GM19193 (cell line): ENCODE data around the gene HYAL2.

ENCODE experiments used
- POLR2A ChIP-seq: IDR thresholded peaks from 4 replicates; pipeline ENCODE4 v1.6.1; 2011; ENCODE audit not compliant: insufficient read depth, insufficient read length; ENCODE audit errors: extremely low read depth

The HYAL2 gene

GRCh38 chr3:50322386-50323091 lies at the start of gene HYAL2:
Gene HYAL2, minus strand, starts transcription at chr3:50322745. Its CDS starts 2,256 bp downstream, at chr3:50320489.
- TF ChIP-seq POLR2A: no peak

GRCh38 chr3:50371133-50371685 lies 48.7 kb upstream of the HYAL2 start:
- TF ChIP-seq POLR2A: no peak

GRCh38 chr3:50370594-50370993 lies 48.0 kb upstream of the HYAL2 start:
- no peak for TF ChIP-seq POLR2A

- no peak for TF ChIP-seq POLR2A
These were observed 46.6 kb upstream of the HYAL2 start for GRCh38 chr3:50369012-50369670.

DNA sequence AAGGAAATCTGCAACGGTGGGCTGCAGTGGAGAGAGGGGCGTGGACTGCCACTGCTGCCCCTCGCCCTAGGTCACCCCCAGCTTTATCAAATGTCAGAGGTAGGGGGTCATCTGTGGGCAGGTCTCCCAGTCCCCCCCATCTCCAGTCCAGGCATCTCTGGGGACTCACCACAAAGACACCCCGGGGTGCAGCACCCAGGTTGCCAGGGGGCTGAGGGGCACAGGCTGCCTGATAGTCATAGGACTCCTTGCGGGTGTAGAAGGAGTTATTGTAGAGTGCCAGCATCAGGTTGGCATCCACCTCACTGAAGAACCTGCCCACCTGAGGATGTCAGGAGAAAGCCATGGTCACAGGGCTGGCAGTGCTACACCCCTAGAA lies 43.3 kb upstream of the HYAL2 start:
- TF ChIP-seq POLR2A: no peak

DNA sequence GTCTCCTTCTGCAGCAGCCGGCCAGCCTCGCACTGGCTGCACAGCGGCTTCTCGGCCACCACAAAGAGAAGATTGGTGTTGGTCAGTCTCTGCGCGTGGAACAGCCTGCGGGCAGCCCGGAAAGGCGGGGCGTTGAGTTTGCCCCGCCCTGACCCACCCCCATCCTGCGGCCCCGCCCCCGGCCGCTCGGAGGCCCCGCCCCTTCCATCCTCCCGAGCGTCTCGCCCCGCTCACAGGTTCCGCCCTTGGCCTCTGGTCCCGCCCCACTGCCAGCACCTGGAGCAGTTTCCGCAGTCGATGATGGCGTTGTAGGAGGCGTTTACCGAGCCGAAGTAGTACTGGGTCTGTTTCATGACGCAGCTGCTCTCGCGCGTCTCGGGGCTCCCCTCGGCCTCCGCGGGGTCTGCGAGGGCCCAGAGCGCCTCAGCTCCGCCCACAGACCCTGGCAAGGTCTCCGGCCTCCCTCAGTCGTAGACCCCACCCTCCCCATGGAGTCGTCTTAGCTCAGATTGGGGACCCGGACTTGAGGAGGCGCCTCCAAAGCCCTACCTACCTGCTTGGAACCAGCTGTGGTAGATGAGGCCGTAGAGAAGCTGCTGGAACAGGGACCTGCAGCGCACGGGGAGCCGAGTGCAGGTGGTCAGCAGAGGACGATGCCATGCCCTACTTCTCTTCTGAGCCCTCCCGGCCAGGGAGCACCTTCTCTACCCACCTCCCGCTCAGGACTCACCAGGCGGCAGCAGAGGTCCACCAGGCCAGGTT lies 42.7 kb upstream of the HYAL2 start:
- TF ChIP-seq POLR2A: no peak

- TF ChIP-seq POLR2A: no peak
These were observed 42.1 kb upstream of the HYAL2 start for GRCh38 chr3:50364573-50365079.

- no peak for TF ChIP-seq POLR2A
These were observed 37.2 kb upstream of the HYAL2 start for GRCh38 chr3:50359760-50360110.

- TF ChIP-seq POLR2A: peak; percentile 63
These were observed 36.6 kb upstream of the HYAL2 start, which contains the start of gene TMEM115 for GRCh38 chr3:50358911-50359759. Gene TMEM115, minus strand, starts transcription at chr3:50359521. Its CDS starts 458 bp downstream, at chr3:50359063.

DNA sequence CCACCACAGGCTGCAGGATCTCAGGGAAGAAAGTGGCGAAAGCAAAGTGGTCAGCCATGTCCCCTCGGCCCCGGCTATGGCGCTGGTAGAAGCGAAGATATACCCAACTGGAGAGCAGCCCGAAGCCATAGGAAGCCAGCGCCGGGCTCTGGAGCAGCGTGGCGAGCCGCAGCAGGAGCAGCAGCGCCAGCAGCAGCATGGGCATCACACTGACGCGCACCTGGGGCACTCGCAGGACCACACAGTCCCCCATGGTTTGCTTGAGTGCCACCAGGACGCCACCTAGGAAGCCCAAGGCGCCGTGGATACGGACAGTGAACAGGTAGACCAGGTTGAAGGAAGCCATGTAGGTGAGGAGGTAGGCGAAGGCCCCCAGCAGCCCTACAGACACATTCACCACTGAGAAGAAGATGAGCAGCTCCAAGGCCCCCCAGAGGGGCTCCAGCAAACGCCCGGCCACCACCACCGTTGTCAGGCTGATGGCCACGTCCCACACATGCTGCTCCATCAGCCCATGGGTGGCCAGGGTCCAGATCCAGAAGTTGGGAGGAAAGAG lies 35.9 kb upstream of the HYAL2 start:
- no peak for TF ChIP-seq POLR2A

DNA sequence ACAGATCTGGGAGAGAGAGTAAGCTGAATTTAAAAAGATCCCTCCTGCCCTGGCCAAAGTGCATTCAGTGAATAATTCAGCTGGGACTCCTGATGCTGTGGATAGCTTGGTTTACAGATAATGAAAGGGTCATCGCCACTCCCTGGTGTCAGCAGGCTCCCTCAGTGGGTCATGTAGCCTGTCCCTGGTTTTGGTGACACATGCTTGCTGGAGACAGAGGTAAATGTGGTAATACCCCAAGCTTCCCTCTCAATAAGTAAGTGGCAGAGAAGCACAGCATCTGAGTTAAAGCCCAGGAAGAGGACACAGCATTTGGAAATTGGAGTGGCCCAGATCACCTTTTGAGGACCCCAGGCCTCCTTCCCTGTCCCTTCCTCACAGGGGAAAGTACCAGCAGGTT lies 34.9 kb upstream of the HYAL2 start:
- no peak for TF ChIP-seq POLR2A

DNA sequence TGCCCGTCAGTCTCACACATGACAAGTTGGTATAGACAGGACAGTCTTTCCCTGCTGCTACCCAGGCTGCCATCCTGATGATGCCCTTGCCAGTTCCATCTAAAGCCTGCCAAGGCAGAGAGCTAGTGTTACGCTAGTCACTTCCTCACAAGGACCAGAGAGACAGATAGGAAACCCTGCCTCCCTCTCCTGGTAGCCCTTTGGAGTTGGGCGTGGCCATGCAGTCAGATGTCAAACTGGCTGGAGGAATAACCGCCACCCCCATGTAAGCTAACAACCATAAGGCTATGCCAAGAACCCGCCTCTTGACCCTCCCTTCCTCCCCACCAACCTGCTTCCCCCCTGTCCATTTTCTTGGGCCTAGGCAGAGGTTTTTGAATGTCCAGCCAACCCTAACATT lies 34.0 kb upstream of the HYAL2 start:
- no peak for TF ChIP-seq POLR2A

GRCh38 chr3:50355829-50356552 lies 33.4 kb upstream of the HYAL2 start:
- no peak for TF ChIP-seq POLR2A
